ENCODE results near the gene FAM3A. TPM values are rescaled to one million over a fixed set of nuclear protein-coding genes. Genes with fewer than 3 reads are reported as not detected.

The FAM3A gene
- total and polyA plus RNA-seq, 2 experiments from 2014 or later, result 41.1 to 68.0 TPM

DNA sequence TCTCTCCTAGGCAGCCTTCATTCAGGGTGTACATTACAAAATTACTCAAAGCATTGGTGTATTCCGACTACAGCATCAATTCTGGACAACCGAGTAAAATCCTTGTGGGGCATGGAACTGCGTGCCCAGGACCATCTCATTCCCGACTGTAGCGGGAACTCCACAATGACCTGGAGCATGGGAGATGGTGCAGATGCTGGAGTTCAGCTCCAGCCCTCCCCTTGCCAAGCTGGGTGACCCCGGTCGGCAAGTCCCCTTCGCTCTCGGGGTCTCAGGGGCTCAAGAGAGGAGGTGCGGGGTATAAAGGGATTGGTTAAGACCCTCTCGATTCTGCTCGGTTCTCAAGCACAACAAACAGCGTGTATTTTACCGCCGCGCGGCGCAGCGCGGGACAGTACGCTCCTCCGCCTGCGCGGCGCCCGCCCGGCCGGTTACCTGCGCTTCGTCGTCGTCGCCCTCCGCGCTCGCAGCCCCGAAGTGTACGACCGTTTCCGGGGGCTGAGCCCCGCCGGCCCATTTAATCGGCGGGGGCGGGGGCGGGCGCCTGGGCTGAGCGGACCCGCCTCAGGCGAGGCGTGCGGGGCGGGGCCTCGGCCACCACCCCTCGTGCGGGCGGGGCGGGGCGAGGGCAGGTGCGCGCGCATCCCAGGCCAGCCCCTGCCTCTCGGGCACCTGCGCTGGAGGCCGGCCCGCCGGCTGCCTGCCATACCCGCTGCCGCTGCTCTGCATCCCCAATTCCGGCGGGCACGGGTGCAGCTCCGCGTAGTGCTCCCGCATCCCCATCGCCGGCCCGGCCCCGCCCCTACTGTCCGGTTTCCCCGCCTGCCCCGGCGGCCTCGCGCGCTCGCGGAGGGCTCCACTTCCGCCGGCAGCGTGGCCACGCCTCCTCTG is 30.6 kb upstream of the FAM3A start, which contains the start of gene G6PD:
TSS of gene G6PD (minus strand) at position 493 of the 891 bp plus-strand sequence. CDS start 691 bp downstream, outside the sequence.
- Histone ChIP-seq H3K27ac (peak within 1 kb of the TSS; percentile 99), H3K4me3 (peak within 1 kb of the TSS; percentile 73), H3K9me3 (ENCODE audit: low read depth) (no peaks in the 10 kb centered on the region), H3K27me3 (no peaks in the 10 kb centered on the region), H4K20me1 (ENCODE audit: insufficient read depth, poor library complexity, severe bottlenecking) (no peaks in the 10 kb centered on the region), H3K9me2 (replicated peaks; ENCODE audit: insufficient read depth) (no peaks in the 10 kb centered on the region), H3K4me2 (peak within 1 kb of the TSS; percentile 86), H3K79me2 (peaks cover 37% of the 10 kb centered on the region), H3K4me1 (ENCODE audit: insufficient read depth) (peaks cover 9% of the 10 kb centered on the region), H2AFZ (peak within 1 kb of the TSS; percentile 63), H3K36me3 (replicated peaks; ENCODE audit: insufficient read depth, low read depth) (no peaks in the 10 kb centered on the region)
- DNase-seq (ENCODE audit: low spot score), result peak; percentile 84
- TF ChIP-seq EZH2phosphoT487 (IDR thresholded peaks at IDR 0.05; ENCODE audit: low read depth, severe bottlenecking, unreplicated experiment) (no peak), EZH2 (IDR thresholded peaks at IDR 0.05; ENCODE audit: borderline replicate concordance) (no peak)
- TF ChIP-seq, protein P1, sequence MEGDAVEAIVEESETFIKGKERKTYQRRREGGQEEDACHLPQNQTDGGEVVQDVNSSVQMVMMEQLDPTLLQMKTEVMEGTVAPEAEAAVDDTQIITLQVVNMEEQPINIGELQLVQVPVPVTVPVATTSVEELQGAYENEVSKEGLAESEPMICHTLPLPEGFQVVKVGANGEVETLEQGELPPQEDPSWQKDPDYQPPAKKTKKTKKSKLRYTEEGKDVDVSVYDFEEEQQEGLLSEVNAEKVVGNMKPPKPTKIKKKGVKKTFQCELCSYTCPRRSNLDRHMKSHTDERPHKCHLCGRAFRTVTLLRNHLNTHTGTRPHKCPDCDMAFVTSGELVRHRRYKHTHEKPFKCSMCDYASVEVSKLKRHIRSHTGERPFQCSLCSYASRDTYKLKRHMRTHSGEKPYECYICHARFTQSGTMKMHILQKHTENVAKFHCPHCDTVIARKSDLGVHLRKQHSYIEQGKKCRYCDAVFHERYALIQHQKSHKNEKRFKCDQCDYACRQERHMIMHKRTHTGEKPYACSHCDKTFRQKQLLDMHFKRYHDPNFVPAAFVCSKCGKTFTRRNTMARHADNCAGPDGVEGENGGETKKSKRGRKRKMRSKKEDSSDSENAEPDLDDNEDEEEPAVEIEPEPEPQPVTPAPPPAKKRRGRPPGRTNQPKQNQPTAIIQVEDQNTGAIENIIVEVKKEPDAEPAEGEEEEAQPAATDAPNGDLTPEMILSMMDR (IDR thresholded peaks at IDR 0.05; ENCODE audit: poor library complexity), result no peak
- 42% methylated on average over 48 of the region's 92 CpGs for WGBS (ENCODE audit: low lambda C conversion rate, missing lambda C conversion rate)

DNA sequence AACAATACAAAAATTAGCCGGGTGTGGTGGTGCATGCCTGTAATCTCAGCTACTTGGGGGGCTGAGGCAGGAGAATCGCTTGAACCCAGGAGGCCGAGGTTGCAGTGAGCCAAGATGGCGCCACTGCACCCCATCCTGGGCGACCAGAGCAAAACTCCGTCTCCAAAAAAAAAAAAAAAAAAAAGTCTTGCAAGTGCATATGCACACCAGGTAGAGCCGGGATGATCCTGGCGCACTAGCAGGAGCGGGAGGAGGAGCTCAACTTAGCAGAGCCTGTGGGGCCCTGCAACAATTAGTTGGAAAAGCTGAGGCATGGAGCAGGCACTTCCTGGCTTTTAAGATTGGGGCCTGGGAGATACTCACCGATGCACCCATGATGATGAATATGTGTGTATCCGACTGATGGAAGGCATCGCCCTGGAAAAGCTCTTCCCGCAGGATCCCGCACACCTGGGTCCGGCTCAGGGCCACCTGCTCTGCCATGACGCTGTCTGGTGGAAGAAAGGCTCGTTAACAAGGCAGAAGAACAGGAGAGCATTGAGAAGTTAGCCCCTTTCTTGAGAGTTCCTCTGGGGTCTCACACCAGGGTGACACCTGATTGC is 29.7 kb upstream of the FAM3A start:
- WGBS (ENCODE audit: low lambda C conversion rate, missing lambda C conversion rate), result 90% methylated on average over 13 of the region's 17 CpGs
- Histone ChIP-seq H4K20me1 (ENCODE audit: insufficient read depth, poor library complexity, severe bottlenecking) (no peaks in the 10 kb centered on the region), H3K36me3 (replicated peaks; ENCODE audit: insufficient read depth, low read depth) (no peaks in the 10 kb centered on the region), H3K79me2 (peaks cover 28% of the 10 kb centered on the region), H3K27me3 (no peaks in the 10 kb centered on the region), H3K4me2 (peak overlapping the region; percentile 86), H3K9me3 (ENCODE audit: low read depth) (no peaks in the 10 kb centered on the region), H3K4me3 (no peak overlapping the region), H3K4me1 (ENCODE audit: insufficient read depth) (peaks cover 13% of the 10 kb centered on the region), H3K9me2 (replicated peaks; ENCODE audit: insufficient read depth) (no peaks in the 10 kb centered on the region), H2AFZ (no peak overlapping the region), H3K27ac (no peak overlapping the region)
- TF ChIP-seq, protein P1 (IDR thresholded peaks at IDR 0.05; ENCODE audit: poor library complexity), result no peak
- TF ChIP-seq EZH2phosphoT487 (IDR thresholded peaks at IDR 0.05; ENCODE audit: low read depth, severe bottlenecking, unreplicated experiment), result no peak
- no peak for TF ChIP-seq EZH2 (IDR thresholded peaks at IDR 0.05; ENCODE audit: borderline replicate concordance)
- DNase-seq (ENCODE audit: low spot score), result no peak

DNA sequence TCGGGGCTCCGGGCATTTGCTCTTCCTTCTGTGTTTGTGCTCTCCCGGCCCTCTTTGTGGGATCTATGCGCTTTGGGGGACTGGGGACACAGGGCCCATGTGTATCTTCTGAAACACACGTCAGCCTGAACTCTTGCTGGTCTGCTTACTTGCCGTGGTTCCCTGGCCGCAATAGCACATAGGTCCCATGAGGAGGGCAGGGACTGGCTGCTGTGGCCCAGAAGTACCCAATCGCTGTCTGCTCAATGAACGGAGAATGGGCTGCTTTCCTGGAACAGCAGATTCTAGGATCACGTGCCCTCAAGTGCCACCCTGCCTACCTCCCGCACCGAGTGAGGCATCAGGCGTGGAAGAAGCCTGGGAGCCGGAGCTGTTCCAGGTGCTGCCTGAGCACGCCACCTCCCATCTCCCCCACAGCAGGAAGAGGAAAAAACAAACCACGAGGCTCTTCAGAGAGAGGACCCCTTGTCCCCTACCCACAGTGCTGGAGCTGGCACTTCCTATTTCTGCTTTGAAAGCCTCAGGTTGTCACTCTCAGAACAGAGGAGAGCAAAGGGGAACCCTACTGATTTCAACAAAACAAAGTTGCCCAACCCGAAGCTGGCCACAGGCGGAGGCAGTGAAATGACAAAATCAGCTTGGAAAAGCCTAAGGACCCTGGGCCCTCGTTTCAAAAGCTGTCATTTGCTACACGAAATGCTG is 26.8 kb upstream of the FAM3A start:
- Histone ChIP-seq H3K4me2 (peak overlapping the region; percentile 39), H3K27me3 (no peaks in the 10 kb centered on the region), H3K9me3 (ENCODE audit: low read depth) (no peaks in the 10 kb centered on the region), H3K4me1 (ENCODE audit: insufficient read depth) (peaks cover 13% of the 10 kb centered on the region), H3K79me2 (no peaks in the 10 kb centered on the region), H3K9me2 (replicated peaks; ENCODE audit: insufficient read depth) (no peaks in the 10 kb centered on the region), H4K20me1 (ENCODE audit: insufficient read depth, poor library complexity, severe bottlenecking) (no peaks in the 10 kb centered on the region), H3K27ac (peak overlapping the region; percentile 82), H3K4me3 (no peak overlapping the region), H3K36me3 (replicated peaks; ENCODE audit: insufficient read depth, low read depth) (no peaks in the 10 kb centered on the region), H2AFZ (no peak overlapping the region)
- DNase-seq (ENCODE audit: low spot score), result no peak
- 85% methylated on average over 20 of the region's 20 CpGs for WGBS (ENCODE audit: low lambda C conversion rate, missing lambda C conversion rate)
- TF ChIP-seq, protein P1 (IDR thresholded peaks at IDR 0.05; ENCODE audit: poor library complexity), result no peak
- TF ChIP-seq EZH2phosphoT487 (IDR thresholded peaks at IDR 0.05; ENCODE audit: low read depth, severe bottlenecking, unreplicated experiment) (no peak), EZH2 (IDR thresholded peaks at IDR 0.05; ENCODE audit: borderline replicate concordance) (no peak)
